SH-SY5Y (cell line): ENCODE results near the gene MANBA.

Experiments
- GATA2 ChIP-seq: IDR thresholded peaks from 2 replicates; pipeline ENCODE4 v1.6.1; 2011; ENCODE audit warnings: mild to moderate bottlenecking, low read depth, low read length
- GATA3 ChIP-seq: IDR thresholded peaks from 2 replicates; pipeline ENCODE4 v1.6.1; 2011; ENCODE audit warnings: low read depth, mild to moderate bottlenecking, low read length, moderate library complexity

GRCh38 chr4:102601586-102602227 is 159.1 kb downstream of the MANBA start:
- TF ChIP-seq GATA2 (no peak), GATA3 (no peak)
